HG03457 (cell line): ENCODE data around the gene THUMPD1.
"Not testable (repeated sequence)": the region's sequence is repeated elsewhere in the genome, so short reads cannot be mapped to it uniquely, and the experiment has no call there.

Experiments
- ATAC-seq: cut with Tn5 transposase; IDR thresholded peaks from one replicate; pipeline ENCODE4 v1.9.1; 2021; ENCODE audit warnings: moderate number of reproducible peaks; ENCODE audit not compliant: unreplicated experiment

Gene THUMPD1

GRCh38 chr16:20750558-20750957, 8.9 kb upstream of the THUMPD1 start:
- no peak for ATAC-seq

DNA sequence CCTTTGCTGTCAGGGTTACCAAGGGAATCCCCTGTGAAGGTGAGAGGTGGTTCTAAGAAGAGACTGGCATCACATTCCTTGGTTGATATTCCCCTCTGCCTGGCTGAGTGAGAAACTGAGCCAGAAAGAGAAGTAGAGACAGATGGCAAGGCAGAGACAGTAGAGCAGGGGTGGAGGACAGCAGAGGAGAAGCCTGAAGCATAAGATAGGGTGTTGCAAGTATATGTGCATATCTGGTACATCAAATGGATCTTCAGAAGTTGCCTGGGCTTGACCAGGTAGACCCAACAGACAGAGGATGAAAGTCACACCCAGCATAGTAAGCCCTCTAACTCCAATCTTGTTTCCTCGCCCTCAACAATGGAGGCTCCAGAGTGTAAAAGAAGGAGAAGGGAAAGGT, 7.9 kb upstream of the THUMPD1 start:
- no peak for ATAC-seq

GRCh38 chr16:20747030-20747816, 5.6 kb upstream of the THUMPD1 start:
- ATAC-seq = no peak

DNA sequence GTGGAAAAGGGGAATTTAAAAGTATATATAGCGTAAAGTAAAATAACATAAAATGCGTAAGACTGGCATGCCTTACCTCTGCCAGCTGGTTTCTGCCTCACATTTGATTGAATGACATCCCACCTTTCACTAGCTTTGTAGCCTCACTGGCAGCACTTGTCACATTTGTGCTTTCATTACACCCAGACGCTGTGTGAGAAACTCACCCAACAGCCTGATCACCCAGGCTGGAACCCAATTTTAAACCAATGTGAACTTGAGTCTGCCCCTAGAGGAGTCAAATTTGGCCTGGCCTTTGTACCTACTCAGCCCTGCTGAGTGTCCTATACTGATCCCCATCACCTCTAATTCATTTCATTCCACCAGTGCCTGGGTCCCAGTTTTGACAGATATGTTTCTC, 4.8 kb upstream of the THUMPD1 start:
- no peak for ATAC-seq

DNA sequence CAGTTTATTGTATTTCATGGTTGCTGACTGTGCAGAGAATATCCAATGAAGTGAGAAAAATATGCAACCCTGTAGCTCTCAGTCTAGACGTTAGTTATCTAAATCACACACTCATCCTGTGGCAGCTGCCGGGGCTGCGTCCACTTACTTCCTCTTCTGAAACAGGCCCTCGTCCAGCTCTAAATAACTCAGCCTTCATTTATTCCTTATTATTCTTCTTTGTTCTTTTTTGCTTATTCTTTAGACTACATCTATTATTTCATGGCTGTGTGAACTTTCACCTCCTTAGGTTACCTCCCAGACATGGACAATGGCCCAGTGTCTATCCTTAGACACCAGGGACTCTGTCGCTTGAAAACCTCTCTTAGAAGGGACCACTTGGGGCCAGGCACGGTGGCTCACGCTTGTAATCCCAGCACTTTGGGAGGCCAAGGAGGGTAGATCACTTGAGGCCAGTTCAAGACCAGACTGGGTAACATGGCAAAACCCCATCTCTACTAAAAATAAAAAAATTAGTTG, 3.4 kb upstream of the THUMPD1 start:
- no peak for ATAC-seq

GRCh38 chr16:20743591-20743990, 2.0 kb upstream of the THUMPD1 start:
- no peak for ATAC-seq

DNA sequence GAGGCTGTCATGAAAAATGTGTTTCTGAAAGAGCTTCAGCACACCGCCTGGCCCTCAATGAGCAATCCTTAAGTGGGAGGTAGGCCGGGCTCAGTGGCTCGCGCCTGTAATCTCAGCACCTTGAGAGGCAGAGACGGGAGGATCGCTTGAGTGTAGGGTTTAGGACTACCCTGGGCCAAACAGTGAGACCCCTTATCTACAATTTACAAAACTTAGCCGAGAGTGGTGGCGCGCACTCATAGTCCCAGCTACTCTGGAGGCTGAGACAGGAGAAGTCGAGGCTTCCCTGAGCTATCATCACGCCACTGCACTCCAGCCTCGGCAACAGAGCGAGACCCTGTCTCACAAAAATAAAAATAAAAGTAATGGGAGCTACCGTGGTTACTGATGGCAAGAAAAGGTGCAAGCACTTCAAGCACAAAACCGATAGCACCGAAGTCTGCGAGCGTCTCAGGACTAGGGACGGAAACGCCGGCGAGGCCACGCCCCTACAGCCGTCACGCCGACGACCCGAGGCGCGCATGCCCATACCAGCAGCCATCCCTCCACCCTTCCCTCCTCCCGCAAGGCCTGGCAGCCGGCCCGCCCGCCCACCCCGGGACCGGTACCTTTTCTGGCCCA, 607 bp downstream of the THUMPD1 start:
- ATAC-seq = peak; percentile 64

GRCh38 chr16:20740007-20740883, 1.4 kb downstream of the THUMPD1 start:
- no peak for ATAC-seq

DNA sequence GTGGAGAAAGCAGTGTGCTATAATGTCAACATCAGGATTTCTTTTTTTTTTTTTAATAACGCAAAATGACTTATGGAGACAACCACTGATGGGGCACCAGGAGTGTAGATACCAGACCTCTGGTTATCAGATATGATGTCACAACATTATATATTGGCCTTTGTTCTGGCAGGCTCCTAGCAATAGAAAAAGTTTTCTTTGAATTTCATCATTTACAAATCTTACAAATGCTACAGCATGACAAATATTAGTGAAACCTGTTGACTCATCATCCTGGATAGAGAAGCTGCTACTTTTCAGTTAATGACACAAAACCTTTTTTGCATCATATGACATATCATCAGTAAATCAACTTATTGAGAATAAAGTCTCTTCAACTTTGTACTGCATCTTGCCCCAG, 6.1 kb downstream of the THUMPD1 start:
- ATAC-seq = no peak

DNA sequence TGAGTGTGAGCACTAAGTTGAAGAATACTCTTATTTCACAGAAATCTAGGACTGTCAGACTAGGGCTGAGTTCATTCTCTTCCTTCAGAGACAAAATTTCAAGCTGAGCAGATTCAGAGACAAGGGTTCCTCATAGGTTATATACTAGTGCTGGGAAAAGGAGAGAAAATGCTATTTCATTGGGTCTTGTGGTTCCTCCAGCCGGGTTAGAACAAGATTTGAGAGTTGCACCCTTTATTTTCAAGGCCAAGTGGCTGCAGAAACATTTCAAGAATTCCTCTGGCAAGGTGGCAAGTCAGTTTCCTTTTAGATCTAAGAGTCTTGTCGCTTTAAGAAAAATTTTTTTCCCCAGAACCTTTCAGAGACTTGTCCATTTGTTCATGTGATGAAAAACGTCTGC, 6.8 kb downstream of the THUMPD1 start:
- no peak for ATAC-seq

GRCh38 chr16:20734056-20734455, 7.6 kb downstream of the THUMPD1 start:
- ATAC-seq = no peak

DNA sequence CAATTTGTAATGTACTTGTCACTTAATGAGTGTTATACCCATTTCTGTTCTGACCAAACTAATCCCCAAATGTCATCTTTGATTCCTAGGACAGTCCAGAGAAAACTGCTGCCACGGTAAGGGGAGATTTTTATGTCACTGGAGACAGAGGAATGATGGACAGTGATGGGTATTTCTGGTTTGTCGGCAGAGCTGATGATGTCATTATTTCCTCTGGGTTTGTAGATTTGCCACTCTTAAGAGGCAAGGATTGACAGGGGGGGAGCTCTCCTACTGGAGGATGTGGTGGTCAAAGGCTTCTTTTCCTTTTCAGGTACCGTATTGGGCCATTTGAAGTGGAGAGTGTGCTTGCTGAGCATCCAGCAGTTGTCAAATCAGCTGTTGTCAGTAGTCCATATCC, 12.5 kb downstream of the THUMPD1 start:
- no peak for ATAC-seq

- no peak for ATAC-seq
These were observed 14.4 kb downstream of the THUMPD1 start for GRCh38 chr16:20727181-20727580.

DNA sequence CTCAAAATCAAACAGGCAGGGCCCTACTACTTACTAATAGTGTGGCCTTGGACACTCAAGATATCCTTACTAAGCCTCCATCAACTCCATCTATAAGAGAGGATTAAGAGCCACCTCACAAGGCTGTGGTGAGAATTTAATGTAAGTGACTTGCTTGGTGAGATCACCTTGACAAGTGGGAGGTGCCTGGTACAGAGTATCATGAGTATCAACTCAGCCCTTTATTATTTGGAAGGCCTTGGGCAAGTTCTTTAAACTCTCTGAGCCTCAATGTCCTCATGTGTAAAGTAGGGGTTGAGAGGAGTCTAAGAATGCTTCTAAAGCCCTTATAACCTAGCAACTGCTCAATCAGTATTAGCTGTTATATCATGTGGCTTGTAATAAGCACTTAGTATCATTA, 15.0 kb downstream of the THUMPD1 start:
- ATAC-seq = no peak

GRCh38 chr16:20720251-20720650, 21.4 kb downstream of the THUMPD1 start:
- no peak for ATAC-seq

DNA sequence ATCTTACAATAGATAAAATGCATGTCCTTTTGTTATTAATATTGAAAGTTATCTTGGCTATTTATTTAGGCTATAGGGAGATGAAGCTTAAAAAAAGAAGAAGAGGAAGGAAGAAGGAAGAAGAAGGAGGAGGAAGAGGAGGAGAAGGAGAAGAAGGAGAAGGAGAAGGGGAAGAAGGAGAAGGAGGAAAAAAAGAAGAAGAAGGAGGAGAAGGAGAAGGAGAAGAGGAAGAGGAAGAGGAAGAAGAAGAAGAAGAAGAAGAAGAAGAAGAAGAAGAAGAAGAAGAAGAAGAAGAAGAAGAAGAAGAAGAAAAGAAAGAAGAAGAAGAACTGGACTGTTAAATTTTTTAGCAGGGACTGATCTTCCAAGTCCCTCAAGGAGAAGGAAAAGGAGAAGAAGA, 23.9 kb downstream of the THUMPD1 start:
- ATAC-seq = not testable (repeated sequence)

GRCh38 chr16:20711277-20711911, 30.2 kb downstream of the THUMPD1 start:
- no peak for ATAC-seq

- ATAC-seq = not testable (repeated sequence)
These were observed 33.5 kb downstream of the THUMPD1 start for GRCh38 chr16:20708129-20708528.

- ATAC-seq = no peak
These were observed 34.2 kb downstream of the THUMPD1 start for GRCh38 chr16:20707461-20707860.

DNA sequence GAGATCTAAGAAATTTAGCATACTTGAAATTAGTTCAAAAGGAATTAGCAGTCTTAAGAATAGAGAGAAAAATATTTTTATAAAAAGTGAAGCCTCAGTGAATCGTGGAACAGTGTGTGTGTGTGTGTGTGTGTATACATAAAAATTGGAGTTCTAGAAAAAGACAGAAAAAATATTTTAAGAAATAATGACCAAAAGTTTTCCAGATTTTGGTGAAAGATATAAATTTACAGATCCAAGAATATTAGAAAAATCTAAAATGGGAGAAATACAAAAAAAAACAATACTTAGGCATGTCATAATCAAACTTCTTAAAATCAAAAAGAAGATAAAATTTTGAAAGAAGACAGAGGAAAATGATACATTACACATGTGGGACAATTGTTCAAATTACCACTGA, 35.6 kb downstream of the THUMPD1 start:
- ATAC-seq = not testable (repeated sequence)

- no peak for ATAC-seq
These were observed 37.3 kb downstream of the THUMPD1 start for GRCh38 chr16:20704281-20704680.
